Activated CD4-positive, alpha-beta T cell treated with anti-CD3 and anti-CD28 coated beads for 48 hours (primary cell): ENCODE measurements around the gene GREB1L.

ENCODE experiments used
- DNase-seq: peaks from one replicate; pipeline ENCODE4 v3.0.0-alpha.2; 2020

The GREB1L gene

GRCh38 chr18:21452276-21452780, 210.3 kb downstream of the GREB1L start:
- no peak for DNase-seq

GRCh38 chr18:21452796-21453510, 210.9 kb downstream of the GREB1L start:
- no peak for DNase-seq

DNA sequence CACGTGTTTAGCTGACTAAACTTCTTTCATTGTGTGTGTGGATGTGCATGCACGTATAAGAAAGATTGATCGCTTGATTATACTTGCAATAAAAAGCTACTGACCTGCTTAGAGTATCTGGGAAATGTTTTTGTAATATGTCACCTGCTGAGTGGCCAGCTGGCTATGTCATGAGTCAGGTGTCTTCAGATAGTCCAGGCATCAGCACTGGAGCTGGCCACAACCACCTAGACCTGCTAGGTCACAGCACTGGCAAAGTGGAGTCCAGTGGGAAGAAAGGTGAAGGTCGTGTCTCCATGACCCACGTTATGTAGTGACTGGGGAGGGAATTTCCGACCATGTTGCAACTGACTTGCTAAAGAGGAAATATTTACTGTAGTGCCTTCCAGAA, 211.5 kb downstream of the GREB1L start:
- DNase-seq = no peak

DNA sequence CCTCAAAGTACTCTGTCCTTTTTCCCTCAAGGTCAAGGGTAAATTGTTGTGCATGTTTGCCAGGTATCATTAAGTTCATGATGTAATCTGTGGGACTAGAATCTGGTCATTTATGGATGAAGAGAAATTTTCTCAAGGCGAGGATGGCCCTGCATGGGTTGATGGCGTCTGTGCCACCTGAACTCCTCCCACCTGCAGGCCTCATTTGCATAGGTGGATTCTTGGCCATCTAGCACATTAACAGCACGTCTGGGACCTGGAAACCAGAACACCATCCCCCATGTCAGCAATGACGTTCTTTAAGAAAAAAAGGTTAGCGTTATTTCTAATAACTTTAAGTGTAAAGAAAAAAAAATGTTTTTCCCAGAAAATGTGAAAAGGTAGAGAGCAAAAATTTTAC, 212.7 kb downstream of the GREB1L start:
- DNase-seq = no peak

- DNase-seq = no peak
Measured at GRCh38 chr18:21456428-21457178, 214.6 kb downstream of the GREB1L start.

DNA sequence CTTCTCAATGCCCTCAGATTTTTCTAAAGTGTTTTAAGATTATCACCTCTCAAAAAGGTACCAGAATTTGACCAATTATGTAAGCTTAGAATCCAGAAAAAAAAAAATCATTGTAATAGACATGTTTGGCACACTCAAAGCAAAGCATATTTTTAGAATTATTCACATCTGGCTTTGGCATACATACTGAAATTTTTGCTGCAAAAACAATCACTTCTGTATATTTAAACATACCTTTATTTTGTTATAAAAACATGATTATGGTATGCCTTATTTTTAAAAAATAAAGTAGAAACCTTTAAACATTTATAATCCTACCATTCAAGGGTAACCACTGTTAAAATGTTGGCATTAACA, 215.1 kb downstream of the GREB1L start:
- no peak for DNase-seq

GRCh38 chr18:21458310-21458709, 216.3 kb downstream of the GREB1L start:
- DNase-seq = no peak

DNA sequence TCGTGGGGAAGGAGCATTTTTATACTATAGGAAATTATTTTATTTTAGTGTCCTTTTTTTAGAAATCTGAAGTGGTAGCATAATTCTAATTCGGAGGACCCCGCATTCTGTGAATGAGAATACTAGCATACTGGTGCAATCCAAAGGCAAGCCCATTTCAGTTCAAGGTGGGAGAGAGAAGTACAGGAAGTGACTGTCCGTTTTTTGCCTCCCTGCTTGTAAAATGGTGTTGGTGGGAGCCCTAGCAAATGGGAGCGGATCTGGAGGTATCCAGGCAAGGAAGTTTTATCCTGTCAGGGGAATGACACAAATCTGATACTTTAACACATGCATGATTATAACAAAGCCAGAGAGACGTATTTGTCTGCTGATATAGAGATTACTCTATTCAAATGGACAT, 216.8 kb downstream of the GREB1L start:
- no peak for DNase-seq

GRCh38 chr18:21459706-21460286, 217.8 kb downstream of the GREB1L start:
- no peak for DNase-seq

DNA sequence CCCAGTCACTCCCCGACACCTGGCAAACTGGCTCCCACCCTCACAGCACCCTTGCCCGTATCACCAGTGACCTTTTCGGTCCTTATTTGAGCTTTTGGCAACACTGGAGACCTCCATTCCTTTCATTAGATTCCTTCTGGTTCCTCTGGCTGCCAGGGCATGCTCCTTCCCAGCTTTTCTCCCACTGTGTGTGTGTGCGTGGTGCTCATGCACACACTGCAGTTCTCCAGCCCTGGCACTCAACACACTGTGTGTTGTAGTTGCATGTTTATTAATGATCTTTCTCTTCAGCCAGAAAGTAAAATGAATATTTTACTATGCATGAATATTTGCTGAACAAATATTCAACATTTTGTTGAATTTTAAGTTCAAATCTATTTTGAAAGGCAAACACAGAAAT, 219.4 kb downstream of the GREB1L start:
- DNase-seq = no peak

GRCh38 chr18:21463718-21464117, 221.7 kb downstream of the GREB1L start:
- DNase-seq = no peak

GRCh38 chr18:21468514-21469164, 226.6 kb downstream of the GREB1L start:
- DNase-seq = no peak

GRCh38 chr18:21472741-21473140, 230.7 kb downstream of the GREB1L start:
- no peak for DNase-seq

DNA sequence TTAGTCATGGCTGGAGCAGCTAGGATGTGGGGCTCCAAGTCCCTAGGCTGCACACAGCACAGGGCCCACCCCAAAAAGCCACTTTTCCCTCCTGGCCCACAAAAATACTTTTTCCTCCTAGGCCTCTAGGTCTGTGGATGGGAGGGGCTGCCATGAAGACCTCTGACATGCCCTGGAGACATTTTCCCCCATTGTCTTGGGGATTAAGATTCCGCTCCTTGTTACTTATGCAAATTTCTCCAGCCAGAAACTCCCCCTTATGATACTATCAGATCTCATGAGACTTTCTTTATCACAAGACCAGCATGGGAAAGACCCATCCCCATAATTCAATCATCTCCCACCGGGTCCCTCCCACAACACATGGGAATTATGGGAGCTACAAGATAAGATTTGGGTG, 232.6 kb downstream of the GREB1L start:
- DNase-seq = no peak

DNA sequence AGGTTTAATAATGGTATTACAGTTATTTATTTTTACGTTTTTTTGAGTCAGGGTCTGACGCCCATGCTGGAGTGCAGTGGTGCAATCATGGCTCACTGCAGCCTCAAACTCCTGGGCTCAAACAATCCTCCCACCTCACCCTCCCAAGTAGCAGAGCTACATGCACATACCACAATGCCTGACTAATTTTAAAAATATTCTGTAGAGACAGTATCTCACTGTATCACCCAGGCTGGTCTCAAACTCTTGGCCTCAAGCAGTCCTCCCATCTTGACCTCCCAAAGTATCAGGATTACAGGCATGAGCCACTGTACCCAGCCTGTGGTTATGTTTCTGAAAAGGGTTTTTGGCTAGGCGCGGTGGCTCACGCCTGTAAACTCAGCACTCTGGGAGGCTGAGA, 237.7 kb downstream of the GREB1L start:
- no peak for DNase-seq

- DNase-seq = no peak
Measured at GRCh38 chr18:21481739-21482138, 239.7 kb downstream of the GREB1L start.

- no peak for DNase-seq
Measured at GRCh38 chr18:21483051-21483450, 241.0 kb downstream of the GREB1L start.

- DNase-seq = no peak
Measured at GRCh38 chr18:21484851-21485636, 243.0 kb downstream of the GREB1L start.

- no peak for DNase-seq
Measured at GRCh38 chr18:21486905-21487437, 244.9 kb downstream of the GREB1L start.

DNA sequence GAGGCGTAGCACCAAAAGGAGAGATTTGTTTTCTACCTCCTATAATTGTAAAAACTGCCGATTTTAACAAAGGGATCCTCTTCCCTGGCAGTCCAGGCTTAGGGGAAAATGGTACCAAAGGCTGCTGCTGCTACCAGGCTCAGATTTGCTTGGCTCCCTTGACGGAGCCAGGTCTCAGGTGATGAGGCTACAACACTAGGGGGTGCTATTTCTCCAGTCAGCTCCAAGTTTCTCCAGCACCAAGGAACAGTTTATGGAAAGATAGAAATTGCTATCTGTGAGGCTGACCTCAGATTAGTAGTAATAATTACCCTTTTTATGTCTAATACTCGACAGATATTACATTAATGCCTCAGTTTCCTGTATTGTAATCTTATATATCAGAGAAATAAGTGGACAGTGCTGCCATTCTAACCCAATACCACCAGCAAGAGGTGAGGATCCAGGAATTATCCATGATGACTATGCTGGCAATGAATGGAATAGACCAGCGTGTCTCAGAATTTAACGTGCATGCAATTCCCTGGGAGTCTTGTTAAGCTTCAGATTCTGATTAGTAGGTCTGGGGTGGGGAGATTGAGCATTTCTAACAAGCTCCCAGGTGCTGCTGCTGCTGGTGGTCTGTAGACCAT, 247.2 kb downstream of the GREB1L start:
- peak; percentile 39 for DNase-seq

DNA sequence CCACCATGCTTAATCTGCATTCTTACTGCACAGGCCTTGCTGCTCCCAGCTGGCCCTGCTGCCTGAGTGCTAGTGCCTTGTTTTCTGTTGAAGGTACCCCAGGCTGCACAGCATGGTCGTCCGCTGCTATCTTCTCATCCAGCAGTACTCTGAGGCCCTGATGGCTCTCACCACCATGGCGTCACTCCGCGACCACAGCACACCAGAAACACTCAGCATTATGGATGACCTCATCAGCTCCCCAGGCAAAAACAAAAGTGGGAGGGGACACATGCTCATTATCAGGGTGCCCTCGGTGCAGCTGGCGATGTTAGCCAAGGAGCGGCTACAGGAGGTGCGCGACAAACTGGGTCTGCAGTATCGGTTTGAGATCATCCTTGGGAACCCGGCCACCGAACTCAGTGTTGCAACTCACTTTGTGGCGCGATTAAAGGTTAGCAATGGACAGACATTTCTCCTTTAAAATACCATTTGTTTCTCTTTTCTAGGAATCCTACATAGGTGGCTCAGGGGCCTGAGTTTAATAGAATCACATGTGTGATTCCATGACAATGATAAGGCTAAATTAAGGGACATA, 248.0 kb downstream of the GREB1L start:
- no peak for DNase-seq

DNA sequence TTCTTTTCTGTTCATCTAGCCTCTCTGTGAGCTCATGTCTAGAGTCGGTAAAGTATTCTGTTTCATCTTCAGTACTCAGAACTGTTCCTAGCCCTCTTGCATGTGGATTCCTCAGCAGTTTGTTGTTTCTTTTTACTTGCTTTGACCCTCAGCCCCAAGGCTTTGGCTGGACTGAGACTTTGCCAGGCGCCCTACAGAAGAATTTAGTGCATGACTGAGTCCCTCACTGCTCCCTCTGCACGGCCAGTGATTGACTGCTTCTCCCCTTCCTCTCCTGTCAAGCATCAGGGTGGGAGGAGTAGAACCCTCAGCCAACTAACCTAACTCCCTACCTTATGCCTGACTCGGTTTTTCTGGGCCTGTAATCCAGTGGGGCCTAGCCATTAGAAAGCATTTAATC, 248.7 kb downstream of the GREB1L start:
- no peak for DNase-seq
